NCI-H2029 (cell line): ENCODE measurements around the gene SLCO3A1.
"Not testable (repeated sequence)": the region's sequence is repeated elsewhere in the genome, so short reads cannot be mapped to it uniquely, and the experiment has no call there.

Experiments
- DNase-seq: peaks from one replicate; lab custom pipeline; 2025; lab: John Stamatoyannopoulos, UW

The SLCO3A1 gene

GRCh38 chr15:92035551-92035950 lies 182.0 kb downstream of the SLCO3A1 start:
- DNase-seq, result no peak

DNA sequence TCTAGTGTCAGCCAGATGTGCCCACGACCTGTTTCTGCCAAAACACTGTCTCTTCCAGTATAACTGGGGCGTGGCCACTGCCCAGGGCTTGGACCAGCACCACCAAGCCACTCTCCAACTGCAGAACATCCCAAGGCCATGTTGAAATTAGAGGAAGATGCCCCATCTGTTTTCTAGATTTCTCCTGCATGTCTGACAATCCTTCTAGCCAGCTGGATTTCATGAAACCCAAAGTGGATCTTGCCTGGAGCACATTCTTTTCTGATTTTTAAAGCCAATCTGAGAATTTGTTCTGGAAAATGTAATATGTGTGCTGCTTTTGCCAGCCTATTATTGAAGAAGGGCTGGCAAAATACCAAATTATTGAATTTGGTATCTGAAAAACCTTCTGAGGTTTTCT lies 182.5 kb downstream of the SLCO3A1 start:
- DNase-seq, result no peak

DNA sequence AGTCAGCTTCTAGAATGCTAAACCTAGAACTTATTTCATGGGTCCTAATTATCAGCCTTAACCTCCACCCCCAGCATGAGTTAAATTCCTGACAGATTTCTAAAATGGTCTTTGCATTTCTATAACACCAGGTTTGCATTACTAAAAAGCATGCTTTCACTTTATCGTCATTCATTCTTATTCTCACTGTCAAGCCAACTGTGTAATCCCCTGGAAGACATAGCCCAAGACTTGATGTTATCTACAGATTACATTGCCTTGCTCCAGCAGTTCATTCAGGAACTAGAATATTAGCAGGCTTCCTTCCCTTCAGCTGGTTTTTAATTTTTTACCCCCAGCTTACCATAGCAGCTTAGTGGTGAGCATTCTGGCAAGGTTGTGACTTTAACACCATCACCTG lies 184.0 kb downstream of the SLCO3A1 start:
- no peak for DNase-seq

- no peak for DNase-seq
These were observed 186.8 kb downstream of the SLCO3A1 start for GRCh38 chr15:92040350-92040749.

- no peak for DNase-seq
These were observed 187.9 kb downstream of the SLCO3A1 start for GRCh38 chr15:92041371-92041770.

GRCh38 chr15:92043283-92043682 lies 189.8 kb downstream of the SLCO3A1 start:
- no peak for DNase-seq

- no peak for DNase-seq
These were observed 190.8 kb downstream of the SLCO3A1 start for GRCh38 chr15:92044203-92044909.

DNA sequence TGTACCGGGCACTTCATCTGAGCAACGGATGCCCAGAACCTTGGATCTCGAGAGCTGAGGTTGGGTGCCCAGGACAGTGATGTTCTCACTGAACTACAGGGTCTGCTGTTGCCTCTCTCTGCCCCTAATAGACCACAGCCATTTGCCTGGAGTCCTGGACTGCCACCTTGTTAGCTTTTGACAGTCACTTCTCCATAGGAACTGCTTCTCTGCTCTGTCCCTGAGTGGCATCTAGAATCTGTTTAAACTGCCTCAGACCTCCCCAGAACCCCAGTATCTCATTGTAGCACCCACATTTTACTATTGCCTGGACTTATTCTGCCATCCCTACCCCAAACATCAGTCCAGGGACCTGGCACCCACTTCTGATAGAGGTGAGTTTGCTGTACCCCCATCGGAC lies 194.4 kb downstream of the SLCO3A1 start:
- DNase-seq, result no peak

GRCh38 chr15:92048739-92049138 lies 195.2 kb downstream of the SLCO3A1 start:
- DNase-seq, result no peak

DNA sequence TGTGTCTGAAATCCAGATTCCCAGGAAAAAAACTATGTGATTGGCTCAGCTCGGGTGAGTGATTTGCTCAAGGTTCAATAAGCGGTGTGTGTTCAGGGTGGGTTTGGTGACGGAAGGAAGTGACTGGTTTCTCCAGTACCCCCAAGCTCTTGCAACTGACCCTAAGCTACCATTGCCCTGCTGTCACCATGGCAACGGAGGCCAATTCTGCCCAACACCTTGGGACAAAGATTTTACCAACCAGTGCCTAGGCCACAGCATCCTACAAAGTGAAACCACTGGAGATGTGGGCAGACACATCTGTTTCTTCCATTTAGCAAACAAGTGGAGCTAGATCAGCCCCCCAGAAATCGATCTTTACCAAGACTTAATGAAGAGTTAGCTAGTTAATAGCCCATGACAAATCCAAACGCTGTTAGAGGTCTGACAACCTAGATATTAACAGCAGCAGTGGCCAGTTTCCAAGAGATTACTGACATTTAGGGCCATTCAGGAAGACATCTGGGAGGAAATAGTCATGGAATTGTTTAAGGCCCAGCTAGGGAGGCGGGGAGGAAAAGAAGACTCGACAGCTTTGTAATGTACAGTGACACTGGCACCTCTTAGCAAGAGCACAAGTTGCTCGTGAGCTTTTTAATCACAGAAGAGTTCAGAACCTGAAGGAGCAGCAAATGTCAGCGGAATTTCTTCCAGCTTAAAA lies 195.9 kb downstream of the SLCO3A1 start:
- no peak for DNase-seq

DNA sequence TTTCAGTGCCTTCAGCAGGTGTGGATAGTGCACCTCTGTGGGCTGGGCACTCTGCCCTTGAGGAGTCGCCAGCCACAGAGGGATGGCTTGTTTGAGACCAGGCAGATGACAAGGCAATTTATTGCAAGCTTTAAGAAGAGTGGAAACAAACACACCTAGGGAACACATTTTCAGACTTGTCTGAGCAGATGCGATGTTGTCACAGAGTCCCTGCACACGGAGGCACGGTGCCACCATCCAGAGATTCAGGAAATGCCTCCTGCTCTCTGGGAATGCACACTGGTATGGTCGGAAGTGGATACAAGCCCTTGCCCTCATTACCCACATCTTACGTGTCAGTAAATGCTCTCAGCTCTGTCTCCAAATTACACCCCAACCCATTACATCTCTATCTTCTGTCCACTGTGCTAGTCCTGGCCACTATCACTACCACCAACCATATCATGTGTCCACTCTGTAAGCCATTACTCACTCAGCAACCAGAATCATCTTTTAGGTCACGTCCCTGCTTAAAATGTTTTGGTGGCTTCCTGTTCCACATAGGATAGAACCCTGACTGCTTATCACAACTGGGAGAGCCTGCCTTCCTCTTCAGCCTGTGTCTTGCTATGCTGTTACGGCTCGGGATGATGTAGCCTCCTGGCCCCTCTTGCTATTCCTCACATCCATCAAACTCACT lies 196.9 kb downstream of the SLCO3A1 start:
- DNase-seq, result no peak

GRCh38 chr15:92051716-92052115 lies 198.2 kb downstream of the SLCO3A1 start:
- DNase-seq, result no peak

- DNase-seq, result no peak
These were observed 200.3 kb downstream of the SLCO3A1 start for GRCh38 chr15:92053753-92054316.

DNA sequence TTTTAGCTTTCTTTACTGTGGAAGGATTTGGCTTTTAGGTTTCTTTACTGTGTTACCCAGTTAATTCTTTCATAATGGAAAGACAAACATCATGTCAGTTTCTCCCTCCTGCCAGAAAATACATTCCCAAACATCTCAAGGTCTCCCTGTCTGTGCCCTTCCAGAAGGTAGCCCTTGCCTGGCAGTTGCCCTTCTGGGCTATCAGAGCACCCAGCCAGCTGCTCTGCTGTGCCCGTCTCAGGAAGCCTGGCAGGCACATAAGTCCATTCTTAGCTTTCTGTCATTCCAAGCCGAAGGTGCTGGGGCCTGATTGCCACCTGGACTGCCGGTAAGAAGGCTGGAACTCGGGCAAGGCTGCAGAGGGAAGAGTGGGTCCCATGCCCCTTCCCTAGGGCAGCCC lies 203.4 kb downstream of the SLCO3A1 start:
- no peak for DNase-seq

- DNase-seq, result no peak
These were observed 205.8 kb downstream of the SLCO3A1 start for GRCh38 chr15:92059036-92059970.

DNA sequence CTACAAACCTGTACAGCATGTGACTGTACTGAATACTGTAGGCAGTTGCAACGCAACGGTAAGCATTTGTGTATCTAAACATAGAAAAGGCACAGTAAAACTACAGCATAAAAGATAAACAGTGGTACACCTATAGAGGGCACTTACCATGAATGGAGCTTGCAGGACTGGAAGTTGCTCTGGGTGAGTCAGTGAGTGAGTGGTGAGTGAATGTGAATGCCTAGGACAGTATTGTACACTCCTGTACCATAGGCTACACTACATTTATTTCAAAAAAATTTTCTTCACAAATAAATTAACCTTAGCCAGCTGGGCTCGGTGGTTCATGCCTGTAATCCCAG lies 206.4 kb downstream of the SLCO3A1 start:
- DNase-seq, result not testable (repeated sequence)

DNA sequence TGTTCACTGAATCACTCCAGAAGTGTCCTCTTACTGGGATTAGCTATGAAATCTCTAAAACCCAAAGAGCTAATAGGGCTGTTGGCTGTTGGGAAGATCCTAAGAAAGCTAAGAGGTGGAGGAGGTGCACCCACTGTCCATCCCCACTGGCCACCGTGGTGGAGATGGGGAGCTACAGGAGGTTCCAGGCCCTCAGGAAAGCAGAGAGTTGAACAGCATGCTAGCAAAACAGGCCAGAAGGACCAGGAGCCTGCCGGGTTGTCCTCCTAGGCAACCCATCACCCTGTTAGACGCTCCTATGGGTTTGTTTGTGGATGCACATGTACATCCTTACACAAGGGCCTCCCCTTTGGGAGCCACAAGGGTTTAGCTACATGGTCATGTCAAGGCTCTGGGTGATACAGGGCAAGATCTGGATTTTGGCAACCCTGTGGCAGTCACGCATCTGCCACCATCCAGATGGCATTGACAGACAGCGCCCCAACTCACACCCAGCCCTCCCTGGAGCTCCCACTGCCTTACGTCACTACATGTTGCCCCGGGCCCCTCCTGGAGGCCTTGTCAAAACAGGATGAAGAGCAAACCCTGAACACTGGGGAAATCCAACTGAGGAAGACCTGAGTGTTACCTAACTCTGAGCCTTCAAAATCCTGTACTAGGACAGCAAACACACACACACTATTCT lies 208.1 kb downstream of the SLCO3A1 start:
- no peak for DNase-seq

DNA sequence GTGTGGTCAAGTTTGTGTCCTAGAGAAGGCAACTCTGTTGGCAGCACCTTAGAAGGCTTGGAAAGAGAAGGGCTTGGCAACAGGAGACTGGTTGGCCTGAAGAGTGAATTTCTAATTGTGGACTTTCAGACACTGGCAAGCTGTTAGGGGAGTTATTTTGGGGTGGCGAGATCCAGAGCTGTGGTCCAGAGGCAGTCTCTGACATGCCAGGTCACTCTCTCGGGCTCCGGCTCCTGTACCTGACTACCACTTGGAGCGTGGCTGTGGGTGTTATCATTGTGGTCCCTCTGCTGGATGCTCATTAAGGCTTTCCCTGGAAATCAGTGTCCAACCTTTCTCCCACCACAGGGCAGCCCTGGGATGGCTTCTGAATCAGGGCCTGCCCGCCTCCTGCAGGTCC lies 209.0 kb downstream of the SLCO3A1 start:
- no peak for DNase-seq

GRCh38 chr15:92068121-92068520 lies 214.6 kb downstream of the SLCO3A1 start:
- no peak for DNase-seq

- no peak for DNase-seq
These were observed 216.1 kb downstream of the SLCO3A1 start for GRCh38 chr15:92069308-92070250.
